Activated CD4-positive, alpha-beta T cell treated with anti-CD3 and anti-CD28 coated beads for 1 hour (primary cell): ENCODE data around the gene BTF3.
"Not testable (repeated sequence)": the region's sequence is repeated elsewhere in the genome, so short reads cannot be mapped to it uniquely, and the experiment has no call there.

Experiments
- DNase-seq: peaks from one replicate; pipeline ENCODE4 v3.0.0-alpha.2; 2020

BTF3 gene

GRCh38 chr5:73498057-73498992 lies at the start of gene BTF3:
TSS of gene BTF3 (plus strand) at chr5:73498442. CDS start at chr5:73498668, 226 bp downstream.
- peak; percentile 88 for DNase-seq

- no peak for DNase-seq
Measured at GRCh38 chr5:73448463-73449136, 49.6 kb upstream of the BTF3 start, which contains the start of gene FOXD1. TSS of gene FOXD1 (minus strand) at chr5:73448777. CDS start at chr5:73448362, 415 bp downstream.

- DNase-seq, result no peak
Measured at GRCh38 chr5:73450137-73450536, 48.1 kb upstream of the BTF3 start.

DNA sequence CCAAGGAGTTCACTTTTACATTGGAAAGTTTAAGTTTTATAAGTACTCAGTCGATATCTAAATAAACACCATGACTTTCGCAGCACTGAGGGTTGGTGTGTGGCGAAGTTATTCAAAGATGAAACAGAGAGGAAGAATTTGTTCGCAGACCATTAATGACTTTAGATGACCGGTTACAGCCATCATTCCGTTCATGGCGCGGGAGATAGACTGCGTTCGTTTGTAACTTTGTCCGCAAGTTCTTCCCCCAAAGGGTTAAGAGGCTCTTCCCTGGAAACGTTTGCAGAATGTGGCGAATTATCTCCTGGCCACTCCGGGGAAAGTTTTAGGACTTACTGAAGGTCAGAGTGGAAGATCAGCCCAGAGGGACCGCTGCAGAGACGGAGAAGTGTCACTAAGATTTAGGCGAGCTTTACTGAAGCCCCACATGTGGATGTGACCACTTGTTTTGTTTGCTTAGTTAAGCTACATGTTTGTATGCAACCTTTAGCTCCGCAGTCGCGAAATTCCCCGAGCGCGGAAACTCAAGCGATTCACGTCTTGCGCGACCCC lies 47.5 kb upstream of the BTF3 start:
- DNase-seq, result no peak

DNA sequence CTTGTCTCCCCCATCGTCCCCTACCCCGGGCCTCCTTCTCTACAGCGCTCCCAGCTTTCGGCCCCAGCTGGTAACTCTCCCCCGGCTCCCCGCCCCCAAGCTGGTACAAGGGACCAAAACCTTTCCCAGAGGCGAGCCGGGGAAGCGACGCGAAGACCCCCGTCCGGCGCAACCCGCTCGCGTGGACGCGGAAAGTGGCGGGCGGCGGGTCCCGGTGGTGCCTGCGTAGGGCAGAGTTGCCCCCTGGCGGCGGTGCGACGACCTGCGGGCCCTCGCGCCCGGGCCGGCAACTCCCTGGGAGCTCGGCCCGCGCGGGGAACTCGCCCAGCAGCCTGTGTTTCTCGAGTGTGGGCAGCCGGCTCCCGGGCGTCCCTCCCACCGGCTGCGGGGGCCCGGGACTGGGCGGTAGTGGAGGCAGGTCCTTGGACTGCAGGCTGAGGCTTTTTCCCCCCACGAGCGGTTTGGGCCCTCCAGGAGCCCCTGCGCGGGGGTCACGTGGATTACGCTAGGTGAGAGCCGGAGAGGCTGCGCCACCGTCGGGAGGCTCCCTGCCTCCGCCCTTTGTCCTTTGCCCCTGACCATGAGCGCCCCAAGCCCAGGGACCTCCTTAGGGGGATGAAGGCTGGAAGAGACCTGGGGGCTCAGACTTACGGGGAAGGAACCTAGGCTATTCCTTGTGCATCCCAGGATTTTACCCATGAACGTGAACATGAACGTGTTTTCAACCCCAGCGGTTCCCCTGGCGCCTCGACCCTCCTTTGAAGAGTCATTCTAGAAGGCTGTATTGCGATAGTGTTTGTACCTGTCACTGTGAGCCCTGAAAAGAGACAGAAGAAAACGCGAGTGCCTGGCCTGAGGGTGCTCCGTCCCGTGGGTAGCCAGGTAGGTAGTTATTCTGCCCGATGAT lies 46.8 kb upstream of the BTF3 start:
- peak; percentile 40 for DNase-seq

DNA sequence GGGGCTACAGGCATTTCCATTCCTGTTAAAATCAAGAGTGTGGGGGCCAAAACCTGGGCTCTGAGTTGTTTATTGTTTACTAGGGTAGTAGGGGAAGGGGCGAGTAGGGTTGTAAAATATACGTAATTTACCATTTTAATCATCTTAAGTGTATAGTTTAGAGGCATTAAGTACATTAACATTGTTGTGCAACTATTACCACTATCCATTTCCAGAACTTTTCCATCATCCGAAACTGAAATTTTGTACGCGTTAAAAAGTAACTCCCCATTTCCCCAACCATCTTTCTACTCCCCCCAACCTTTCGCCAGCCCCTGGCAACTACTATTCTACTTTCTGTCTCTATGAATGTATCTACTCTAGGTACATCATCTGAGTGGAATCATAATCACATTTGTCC lies 46.0 kb upstream of the BTF3 start:
- no peak for DNase-seq

GRCh38 chr5:73454379-73455036 lies 43.7 kb upstream of the BTF3 start:
- DNase-seq, result no peak

GRCh38 chr5:73456462-73456861 lies 41.8 kb upstream of the BTF3 start:
- DNase-seq, result not testable (repeated sequence)

GRCh38 chr5:73459366-73459765 lies 38.9 kb upstream of the BTF3 start:
- DNase-seq, result no peak

DNA sequence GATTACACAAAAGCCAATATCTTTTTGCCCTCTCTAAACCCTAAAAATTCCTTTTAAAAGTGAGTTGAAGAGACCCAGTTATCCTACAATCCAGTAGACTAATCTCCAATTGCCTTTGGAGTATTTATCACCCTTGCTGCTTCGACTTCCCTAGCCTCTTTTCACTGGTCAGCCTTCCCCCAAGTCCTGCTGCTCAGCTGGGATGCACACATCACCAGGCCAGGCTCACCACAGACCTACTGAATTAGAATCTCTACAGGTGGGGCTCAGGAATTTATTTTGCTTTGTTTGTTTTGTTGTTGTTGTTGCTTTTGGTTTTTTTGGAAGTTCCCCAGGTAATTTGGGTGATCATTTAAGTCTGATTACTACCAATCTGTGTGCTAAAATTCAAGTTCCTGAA lies 38.1 kb upstream of the BTF3 start:
- DNase-seq, result no peak

GRCh38 chr5:73464016-73464745 lies 34.1 kb upstream of the BTF3 start:
- DNase-seq, result no peak

DNA sequence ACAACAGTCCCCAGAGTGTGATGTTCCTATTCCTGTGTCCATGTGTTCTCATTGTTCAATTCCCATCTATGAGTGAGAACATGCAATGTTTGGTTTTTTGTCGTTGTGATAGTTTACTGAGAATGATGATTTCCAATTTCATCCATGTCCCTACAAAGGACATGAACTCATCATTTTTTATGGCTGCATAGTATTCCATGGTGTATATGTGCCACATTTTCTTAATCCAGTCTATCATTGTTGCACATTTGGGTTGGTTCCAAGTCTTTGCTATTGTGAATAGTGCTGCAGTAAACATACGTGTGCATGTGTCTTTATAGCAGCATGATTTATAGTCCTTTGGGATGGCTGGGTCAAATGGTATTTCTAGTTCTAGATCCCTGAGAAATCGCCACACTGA lies 29.6 kb upstream of the BTF3 start:
- DNase-seq, result not testable (repeated sequence)

DNA sequence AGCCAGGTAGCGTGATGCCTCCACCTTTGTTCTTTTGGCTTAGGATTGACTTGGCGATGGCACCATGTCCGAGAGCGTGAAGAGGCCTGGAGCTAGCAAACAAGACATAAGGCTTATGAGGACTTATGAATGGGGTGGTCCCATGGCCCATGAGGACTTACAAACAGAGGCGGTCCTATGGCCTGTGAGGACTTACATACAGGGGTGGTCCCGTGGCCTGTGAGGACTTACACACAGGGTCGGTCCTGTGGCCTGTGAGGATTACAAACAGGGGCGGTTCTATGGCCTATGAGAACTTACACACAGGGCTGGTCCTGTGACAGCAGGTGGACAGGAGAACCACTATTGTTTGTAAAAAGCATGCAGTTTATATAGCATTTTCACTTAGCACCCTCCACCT lies 28.4 kb upstream of the BTF3 start:
- no peak for DNase-seq

DNA sequence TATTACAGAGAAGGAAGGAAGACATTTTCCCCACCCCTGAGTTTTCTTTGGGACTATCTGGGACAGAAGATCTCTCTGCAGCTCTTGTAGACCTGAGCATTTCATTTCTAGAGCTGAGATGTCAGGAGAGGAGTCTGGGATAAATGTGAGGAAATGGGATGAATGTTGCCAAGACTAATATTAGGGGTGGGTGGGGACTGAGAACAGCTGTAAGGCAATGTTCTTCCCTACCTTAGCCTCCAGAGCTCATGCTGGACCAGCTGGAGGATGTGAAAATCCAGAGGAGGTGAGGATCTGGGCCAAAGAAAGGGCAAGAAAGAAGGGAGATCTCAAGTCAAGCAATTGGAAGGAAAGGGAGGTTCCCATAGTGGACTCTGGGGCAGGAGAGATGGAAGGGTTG lies 26.6 kb upstream of the BTF3 start:
- DNase-seq, result no peak

- DNase-seq, result no peak
Measured at GRCh38 chr5:73472116-73472515, 26.1 kb upstream of the BTF3 start.

DNA sequence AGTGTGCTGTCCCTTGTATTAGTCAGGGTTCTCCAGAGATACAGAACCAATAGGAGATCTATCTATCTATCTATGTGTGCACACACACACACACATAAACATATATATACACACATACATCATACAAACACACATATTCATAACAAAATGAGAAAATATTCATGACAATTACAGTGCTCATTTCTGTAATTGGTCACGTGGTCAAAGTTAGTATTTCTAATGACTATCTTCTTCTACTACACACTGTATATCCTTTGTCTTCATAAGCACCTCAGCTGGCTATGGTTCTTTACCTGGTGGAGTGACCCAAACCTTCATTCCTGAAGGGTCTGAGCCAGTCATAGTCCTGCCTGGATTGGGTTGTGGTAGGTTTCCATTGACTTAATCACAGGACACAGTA lies 17.7 kb upstream of the BTF3 start:
- no peak for DNase-seq

- no peak for DNase-seq
Measured at GRCh38 chr5:73482383-73483136, 15.7 kb upstream of the BTF3 start.

DNA sequence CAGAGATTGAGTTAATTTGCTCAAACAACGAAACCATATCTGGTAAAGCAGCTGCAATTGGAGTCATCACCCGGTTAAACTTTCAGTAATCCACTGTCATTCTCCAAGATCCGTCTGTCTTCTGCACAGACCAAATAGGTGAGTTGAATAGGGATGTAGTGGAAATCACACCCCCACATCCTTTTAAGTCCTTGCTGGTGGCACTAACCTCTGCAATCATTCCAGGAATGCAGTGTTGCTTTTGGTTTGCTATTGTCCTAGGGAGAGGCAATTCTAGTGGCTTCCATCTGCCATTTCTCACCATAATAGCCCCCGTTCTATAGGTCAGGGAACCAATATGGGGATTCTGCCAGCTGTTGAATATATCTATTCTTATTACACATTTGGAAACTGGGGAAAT lies 14.6 kb upstream of the BTF3 start:
- no peak for DNase-seq

DNA sequence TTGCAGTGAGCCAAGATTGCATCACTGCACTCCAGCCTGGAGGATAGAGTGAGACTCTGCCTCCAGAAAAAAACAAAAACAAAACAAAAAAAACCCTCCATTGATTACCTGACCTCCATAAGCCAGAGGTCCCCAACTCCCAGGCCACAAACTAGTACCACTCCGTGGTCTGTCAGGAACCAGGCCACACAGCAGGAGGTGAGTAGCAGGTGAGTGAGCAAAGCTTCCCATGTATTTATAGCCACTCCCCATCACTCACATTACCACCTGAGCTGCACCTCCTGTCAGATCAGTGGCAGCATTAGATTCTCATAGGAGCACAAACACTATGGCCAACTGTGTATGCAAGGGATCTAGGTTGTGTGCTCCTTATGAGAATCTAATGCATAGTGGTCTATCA lies 13.7 kb upstream of the BTF3 start:
- no peak for DNase-seq

DNA sequence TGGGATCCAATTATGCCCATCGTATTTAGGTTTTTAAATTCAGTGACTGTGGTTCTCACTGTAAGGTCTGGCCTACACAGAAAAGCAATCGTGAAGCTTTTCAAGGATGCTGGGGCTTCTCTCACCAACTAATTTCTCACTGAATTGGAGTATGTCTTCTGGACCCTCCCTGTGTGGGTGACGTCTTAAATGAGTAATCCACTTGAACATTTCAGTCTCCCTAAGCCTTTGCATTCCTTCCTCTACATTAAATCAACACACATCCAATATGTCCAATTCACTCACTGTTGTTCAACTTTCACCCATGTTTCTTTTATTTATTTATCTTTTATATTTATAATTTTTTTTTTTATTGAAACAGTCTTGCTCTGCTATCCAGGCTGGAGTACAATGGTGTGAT lies 12.5 kb upstream of the BTF3 start:
- no peak for DNase-seq
